IPS-20b (cell line): ENCODE data around the gene RRP1B.
A peak's percentile ranks its signal among the peaks of the same experiment; 100 is the strongest.

Source experiments
- H3K27ac ChIP-seq: one replicate; pipeline ENCODE4 v1.5.1; 2013; ENCODE audit warnings: low read length
- H3K27me3 ChIP-seq: 2 replicates; pipeline ENCODE4 v1.6.1; 2013; ENCODE audit warnings: mild to moderate bottlenecking, low read length, inconsistent platforms; ENCODE audit not compliant: insufficient read depth
- H3K36me3 ChIP-seq: 2 replicates; pipeline ENCODE4 v1.6.1; 2013; ENCODE audit warnings: low read depth, mild to moderate bottlenecking, inconsistent platforms, low read length, moderate library complexity; ENCODE audit not compliant: insufficient read depth
- H3K4me1 ChIP-seq: 2 replicates; pipeline ENCODE4 v1.6.1; 2013; ENCODE audit warnings: mild to moderate bottlenecking, control low read depth, inconsistent platforms, low read length, moderate library complexity; ENCODE audit not compliant: insufficient read depth
- H3K4me3 ChIP-seq: 2 replicates; pipeline ENCODE4 v1.5.1; 2013; ENCODE audit warnings: mild to moderate bottlenecking, low read length, inconsistent platforms
- H3K9ac ChIP-seq: 2 replicates; pipeline ENCODE4 v1.6.1; 2013; ENCODE audit warnings: low read depth, mild to moderate bottlenecking, inconsistent platforms, low read length, moderate library complexity
- H3K9me3 ChIP-seq: 2 replicates; pipeline ENCODE4 v1.6.1; 2013; ENCODE audit warnings: mild to moderate bottlenecking, low read depth, low read length, inconsistent platforms; ENCODE audit not compliant: insufficient read depth

The RRP1B gene

DNA sequence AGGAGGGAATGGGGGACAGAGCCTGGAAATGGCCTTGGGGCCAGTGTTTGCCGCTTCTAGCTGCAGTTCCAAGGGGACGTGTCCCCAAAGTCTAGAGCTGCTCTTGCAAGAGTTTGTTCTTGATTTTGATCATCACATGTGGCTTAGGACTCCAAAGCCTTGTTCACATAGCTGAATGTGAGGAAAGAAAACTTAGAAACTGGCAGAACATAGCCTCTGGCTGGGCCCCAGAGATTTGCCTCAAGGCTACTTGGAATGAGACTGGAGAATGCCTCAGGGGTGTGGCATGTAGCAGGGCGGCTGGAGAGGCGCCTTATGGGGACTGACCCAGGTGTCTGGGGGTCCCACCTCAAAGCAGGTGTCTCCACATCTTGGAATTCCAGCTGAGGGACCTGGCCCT is 61.8 kb downstream of the RRP1B start:
- no peak overlapping the region for H3K9ac ChIP-seq

DNA sequence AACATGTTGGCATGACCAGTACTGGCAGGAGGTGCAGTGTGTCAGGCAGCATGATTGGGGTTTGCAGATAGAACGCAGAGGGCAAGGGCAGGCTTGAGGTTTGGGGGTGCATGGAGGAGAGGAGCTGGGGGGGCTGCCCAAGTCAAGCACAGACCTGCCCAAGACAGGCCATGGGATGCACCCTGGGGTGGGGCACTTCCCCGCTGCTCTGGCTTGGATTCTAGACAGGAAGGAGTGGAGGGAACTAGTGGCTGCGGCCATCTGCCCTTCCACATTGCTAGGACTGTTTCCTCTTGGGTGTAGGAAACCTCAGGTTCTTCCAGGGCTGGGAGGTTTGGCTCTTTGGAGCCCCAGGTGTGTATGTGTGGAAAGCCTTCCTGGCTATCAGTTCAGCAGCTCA is 62.6 kb downstream of the RRP1B start:
- H3K9me3 ChIP-seq, result no peaks in the 10 kb centered on the region
- H3K27me3 ChIP-seq, result peaks cover 20% of the 10 kb centered on the region
- no peak overlapping the region for H3K27ac ChIP-seq
- peaks cover 9% of the 10 kb centered on the region for H3K36me3 ChIP-seq
- H3K4me1 ChIP-seq, result peaks cover 9% of the 10 kb centered on the region
- H3K9ac ChIP-seq, result no peak overlapping the region
- H3K4me3 ChIP-seq, result no peak overlapping the region

More for the DNA sequence above, 61.8 kb downstream of the RRP1B start:
- Histone ChIP-seq H3K27ac (no peak overlapping the region), H3K9me3 (no peaks in the 10 kb centered on the region), H3K27me3 (peaks cover 27% of the 10 kb centered on the region), H3K4me1 (peaks cover 9% of the 10 kb centered on the region), H3K36me3 (peaks cover 9% of the 10 kb centered on the region), H3K4me3 (peak overlapping the region; percentile 82; the same call in 1 of the 2 replicates)

DNA sequence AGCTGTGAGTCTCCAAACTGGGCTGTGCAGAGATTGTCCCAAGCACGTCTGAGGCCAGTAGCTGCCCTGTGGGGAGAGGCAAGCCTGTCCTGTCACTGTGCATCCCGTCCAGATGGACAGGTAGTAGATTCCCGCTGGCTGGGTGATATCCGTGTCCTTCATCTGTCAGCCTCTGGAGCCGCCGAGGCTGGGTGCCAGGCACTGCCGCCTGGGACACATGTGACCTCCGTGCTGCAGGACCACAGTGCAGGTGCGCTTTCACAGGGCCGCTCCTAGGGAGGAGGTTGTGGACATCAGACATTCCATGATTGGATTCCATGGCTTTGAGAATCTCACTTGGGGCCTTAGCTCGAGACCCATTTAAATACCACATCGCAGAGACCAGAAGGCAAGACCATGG is 64.3 kb downstream of the RRP1B start:
- peaks cover 5% of the 10 kb centered on the region; the same call in 1 of the 2 replicates for H3K27me3 ChIP-seq
- H3K4me3 ChIP-seq, result no peak overlapping the region
- H3K9me3 ChIP-seq, result no peaks in the 10 kb centered on the region
- H3K4me1 ChIP-seq, result peaks cover 9% of the 10 kb centered on the region
- H3K9ac ChIP-seq, result no peak overlapping the region
- no peak overlapping the region for H3K27ac ChIP-seq
- H3K36me3 ChIP-seq, result peaks cover 9% of the 10 kb centered on the region

DNA sequence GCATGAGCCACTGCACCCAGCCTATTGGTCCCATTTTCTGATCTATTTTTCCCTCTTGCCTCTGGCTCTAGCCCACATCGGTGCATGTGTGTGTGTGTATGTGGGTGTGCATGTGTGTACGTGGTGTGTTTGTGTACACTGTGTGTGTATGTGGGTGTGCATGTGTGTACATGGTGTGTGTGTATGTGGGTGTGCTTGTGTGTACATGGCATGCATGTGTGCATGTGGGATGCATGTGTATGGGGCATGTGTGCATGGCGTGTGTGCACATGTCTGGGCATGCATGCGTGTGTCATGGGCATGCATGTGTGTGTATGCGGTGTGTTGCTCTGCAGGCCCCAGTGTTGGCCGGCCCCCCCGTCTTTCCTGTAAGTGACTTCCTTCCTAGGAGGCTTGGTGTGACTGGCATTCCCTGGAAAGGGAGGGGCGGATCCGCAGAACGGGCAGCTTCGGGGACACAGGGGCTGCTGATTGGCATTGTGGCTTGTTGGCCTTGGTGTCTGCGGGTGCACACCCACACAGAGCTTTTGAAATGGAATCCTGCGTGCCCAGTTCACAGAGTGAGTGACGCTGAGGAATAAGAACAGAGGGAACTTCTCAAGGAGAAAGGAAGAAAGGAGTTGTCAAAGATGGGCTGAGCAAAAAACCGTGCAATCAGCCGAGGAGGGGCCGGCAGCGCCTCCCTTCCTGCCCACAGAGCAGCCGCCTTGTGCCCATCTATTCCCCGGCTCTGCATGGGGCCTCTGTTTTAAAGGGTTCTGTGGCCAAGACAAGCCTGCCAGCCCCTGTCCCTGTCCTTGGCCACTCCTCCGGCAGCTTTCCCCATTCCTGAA is 67.5 kb downstream of the RRP1B start:
- H3K27ac ChIP-seq, result no peak overlapping the region

DNA sequence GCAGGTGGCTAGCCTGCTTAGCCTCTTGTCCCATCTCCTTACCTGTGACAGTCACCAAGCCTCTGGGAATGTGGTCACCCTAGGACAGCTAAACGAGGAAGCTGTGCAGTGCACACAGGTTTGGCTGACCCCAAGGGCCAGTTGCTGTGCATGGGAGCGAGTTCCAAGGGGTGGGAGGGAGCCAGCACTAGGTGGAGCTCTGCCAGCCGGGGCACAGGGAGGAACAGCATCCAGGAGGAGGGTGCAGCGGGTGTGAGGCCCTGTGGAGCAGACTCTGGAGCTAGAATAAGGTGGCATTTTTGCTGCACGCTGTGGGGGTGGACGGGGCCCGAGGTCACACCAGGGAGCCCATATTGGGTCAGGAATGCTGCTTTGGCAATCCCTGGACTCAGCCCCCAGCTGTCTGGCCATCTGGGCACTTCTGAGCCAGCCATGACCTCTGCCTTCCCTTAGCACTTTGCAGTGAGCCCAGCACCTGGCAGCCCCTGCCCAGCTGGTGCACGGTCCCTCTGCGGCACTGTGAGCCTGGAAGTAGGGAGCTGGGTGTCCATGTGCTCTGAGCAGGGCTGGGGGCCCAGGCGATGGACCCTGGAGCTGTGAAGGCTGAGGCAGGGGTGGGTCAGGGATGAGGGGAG is 68.3 kb downstream of the RRP1B start:
- Histone ChIP-seq H3K27ac (peak overlapping the region; percentile 79), H3K9me3 (no peaks in the 10 kb centered on the region), H3K36me3 (peaks cover 6% of the 10 kb centered on the region), H3K4me1 (no peaks in the 10 kb centered on the region), H3K4me3 (peak overlapping the region; percentile 83; the same call in 1 of the 2 replicates), H3K9ac (peak overlapping the region; percentile 88; the same call in 1 of the 2 replicates), H3K27me3 (no peaks in the 10 kb centered on the region)

More for the DNA sequence above, 67.5 kb downstream of the RRP1B start:
- H3K36me3 ChIP-seq, result peaks cover 6% of the 10 kb centered on the region
- no peaks in the 10 kb centered on the region for H3K27me3 ChIP-seq
- H3K4me3 ChIP-seq, result no peak overlapping the region
- no peak overlapping the region for H3K9ac ChIP-seq
- no peaks in the 10 kb centered on the region for H3K9me3 ChIP-seq
- no peaks in the 10 kb centered on the region for H3K4me1 ChIP-seq

DNA sequence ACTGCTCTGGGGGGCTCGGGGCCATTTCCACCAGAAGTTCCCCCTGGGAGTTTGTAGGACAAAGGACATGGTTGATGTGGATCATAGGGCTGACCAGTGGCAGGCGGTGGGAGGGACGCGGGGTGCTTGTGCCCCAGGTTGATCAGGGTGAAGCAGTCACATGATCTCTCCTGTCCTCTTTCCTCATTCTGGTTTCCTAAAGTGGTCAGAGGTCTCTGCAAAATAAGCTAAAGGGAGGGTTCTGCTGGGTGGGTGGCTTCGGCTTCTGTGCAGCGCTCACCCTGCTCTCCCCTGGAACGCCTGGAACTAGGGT is 68.8 kb downstream of the RRP1B start:
- H3K4me3 ChIP-seq, result peak overlapping the region; percentile 83

DNA sequence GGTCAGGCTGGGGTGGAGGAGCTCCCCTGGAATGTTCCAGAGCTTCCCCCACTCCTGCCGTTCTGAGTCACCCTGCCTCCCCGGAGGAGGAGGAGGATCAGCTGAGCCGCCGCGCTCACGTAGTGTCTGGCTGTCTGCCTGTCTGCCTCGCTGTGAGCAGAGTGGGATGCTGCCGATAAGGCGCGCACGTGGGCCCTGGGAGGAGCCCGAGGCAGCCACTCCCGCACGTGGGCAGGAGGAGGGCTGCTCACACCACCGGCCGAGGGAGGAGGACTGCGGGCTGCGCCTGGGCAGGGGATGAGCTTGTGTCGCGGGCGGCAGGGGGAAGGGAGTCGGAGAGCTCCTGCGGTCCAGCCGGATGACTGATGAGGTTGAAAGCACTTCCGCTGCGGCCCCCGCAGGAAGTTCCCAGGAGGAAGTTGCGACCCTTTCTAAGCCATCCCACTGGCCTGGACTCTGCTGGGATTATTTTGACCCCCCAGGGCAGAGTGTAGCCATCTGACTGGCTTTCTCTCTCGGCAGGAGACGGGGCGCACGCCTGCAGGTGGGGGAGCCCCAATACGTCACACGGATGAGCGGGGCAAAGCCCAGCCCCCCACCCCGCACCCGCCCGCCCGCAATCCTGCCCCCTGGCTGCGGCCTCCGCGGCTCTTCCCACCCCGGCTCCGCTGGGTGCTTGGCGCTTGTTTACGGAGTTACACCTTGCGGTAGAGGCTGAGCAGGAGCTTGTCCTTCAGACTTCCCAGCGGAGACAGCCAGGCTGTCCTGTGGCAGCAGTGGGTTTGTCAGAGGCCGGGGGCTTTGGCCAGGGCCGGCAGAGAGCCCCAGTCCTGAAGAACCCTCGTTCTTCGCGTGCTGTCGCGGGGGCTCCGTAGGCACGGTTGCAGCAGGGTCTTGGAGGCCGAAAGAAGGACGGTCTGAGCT is 69.4 kb downstream of the RRP1B start:
- Histone ChIP-seq H3K4me3 (peak overlapping the region; percentile 83), H3K4me1 (no peaks in the 10 kb centered on the region), H3K36me3 (peaks cover 2% of the 10 kb centered on the region), H3K9ac (peak overlapping the region; percentile 88), H3K27me3 (no peaks in the 10 kb centered on the region), H3K27ac (peak overlapping the region; percentile 79), H3K9me3 (no peaks in the 10 kb centered on the region)

More for the DNA sequence above, 68.8 kb downstream of the RRP1B start:
- no peaks in the 10 kb centered on the region for H3K27me3 ChIP-seq
- peaks cover 6% of the 10 kb centered on the region for H3K36me3 ChIP-seq
- peak overlapping the region; percentile 79 for H3K27ac ChIP-seq
- H3K4me1 ChIP-seq, result no peaks in the 10 kb centered on the region
- peak overlapping the region; percentile 88; the same call in 1 of the 2 replicates for H3K9ac ChIP-seq
- H3K9me3 ChIP-seq, result no peaks in the 10 kb centered on the region

DNA sequence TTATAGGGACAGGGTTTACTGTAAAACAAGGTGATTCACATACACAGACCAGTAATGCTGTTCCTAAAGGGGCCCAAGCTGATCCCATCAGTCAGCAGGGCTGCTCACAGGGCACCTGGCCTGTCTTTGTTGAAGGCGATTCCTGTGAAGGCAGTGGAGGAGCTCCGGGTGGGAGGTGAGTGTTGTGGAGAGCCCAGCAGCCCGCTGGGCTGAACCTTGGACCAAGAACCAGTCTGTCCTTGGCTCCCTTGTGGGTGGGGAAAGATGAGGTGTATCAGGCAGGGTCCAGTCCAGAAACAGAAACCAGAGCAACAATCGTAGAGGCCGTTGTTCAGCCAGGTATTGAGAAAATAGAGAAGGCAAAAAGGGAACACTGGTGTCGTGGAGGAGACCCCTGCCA is 72.1 kb downstream of the RRP1B start:
- Histone ChIP-seq H3K9me3 (no peaks in the 10 kb centered on the region), H3K27ac (no peak overlapping the region), H3K27me3 (no peaks in the 10 kb centered on the region), H3K36me3 (no peaks in the 10 kb centered on the region), H3K9ac (no peak overlapping the region), H3K4me1 (no peaks in the 10 kb centered on the region), H3K4me3 (no peak overlapping the region)

DNA sequence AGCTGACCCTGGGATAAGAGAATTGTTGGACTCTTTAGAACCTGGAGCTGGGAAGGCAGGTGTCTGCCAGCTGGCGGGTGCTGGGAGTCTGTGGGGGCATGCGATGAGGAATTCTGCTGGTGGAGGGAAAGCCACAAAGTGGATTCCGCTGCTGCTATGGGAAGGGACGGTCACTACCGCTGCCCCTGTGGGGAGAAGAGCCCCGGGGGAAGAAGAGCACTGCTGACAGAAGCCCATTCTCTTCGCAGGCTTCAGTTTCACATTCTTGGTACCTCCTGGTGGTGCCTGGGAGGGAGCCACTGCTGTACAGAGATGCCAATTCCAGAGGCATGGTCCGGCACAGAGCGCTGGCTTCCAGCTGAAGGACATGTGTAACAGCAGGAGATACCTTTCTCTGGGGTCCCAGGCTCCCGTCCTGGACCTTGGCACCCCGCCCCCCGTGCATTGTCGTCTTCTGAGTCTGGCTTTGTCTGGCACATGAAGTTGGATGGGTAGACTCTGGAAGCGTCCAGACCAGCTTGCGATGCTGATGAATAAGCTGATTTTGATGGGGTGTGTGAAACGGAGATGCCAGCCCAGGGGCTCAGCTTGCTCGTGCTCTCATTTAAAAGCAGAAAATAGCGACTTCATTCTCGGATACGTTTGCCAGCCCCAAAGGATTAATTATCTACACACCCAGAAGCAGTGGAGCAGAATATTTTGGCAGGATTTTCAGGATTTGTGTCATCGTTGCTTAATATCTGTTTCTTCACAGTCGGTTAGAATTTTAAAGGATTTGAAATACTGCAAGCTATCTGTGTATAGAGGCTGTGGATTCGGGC is 72.7 kb downstream of the RRP1B start:
- Histone ChIP-seq H3K27me3 (no peaks in the 10 kb centered on the region), H3K4me3 (no peak overlapping the region), H3K27ac (no peak overlapping the region), H3K9me3 (no peaks in the 10 kb centered on the region), H3K36me3 (no peaks in the 10 kb centered on the region), H3K9ac (no peak overlapping the region), H3K4me1 (no peaks in the 10 kb centered on the region)

DNA sequence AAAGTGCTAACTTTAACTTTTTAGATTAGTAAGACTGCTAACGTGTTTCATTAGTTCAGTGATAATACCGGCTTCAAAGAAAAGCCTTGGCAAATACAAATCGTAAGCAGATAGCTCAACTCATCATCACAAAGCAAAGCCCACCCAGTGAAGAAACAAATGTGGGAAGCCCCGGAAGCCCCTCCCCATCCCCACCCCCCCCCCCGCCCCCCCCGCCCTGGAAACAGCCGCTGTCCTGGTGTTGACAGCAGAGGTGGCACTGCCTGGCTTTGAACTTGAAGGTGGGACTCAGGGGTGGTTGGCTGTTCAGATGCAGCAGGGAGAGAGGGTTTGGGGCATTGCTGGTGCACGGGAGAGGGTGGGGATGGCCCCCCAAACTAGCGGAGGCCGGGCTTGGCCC is 73.7 kb downstream of the RRP1B start:
- no peak overlapping the region for H3K4me3 ChIP-seq
- no peak overlapping the region for H3K9ac ChIP-seq
- H3K27ac ChIP-seq, result no peak overlapping the region
- H3K27me3 ChIP-seq, result no peaks in the 10 kb centered on the region
- H3K4me1 ChIP-seq, result no peaks in the 10 kb centered on the region
- H3K36me3 ChIP-seq, result 0 out of 2 replicates have a peak, but pooled peaks cover 4% of the 10 kb centered on the region
- H3K9me3 ChIP-seq, result no peaks in the 10 kb centered on the region
